Subcutaneous adipose tissue (tissue), 4 donors: Measurements from ENCODE around the gene DMKN. TPM values are rescaled to one million over a fixed set of nuclear protein-coding genes. Genes with fewer than 3 reads are reported as not detected.

Experiments
- CTCF ChIP-seq: fragments of 450-650 bp; IDR thresholded peaks from one replicate; pipeline ENCODE4 v1.5.1; 2016; ENCODE audit warnings: low read depth, mild to moderate bottlenecking, control low read depth, antibody characterized with exemption, moderate library complexity
- total RNA-seq, 4 donors: library from RNA; depleted of rRNA; stranded (reverse); fragments of >200 nt; gene quantifications; one replicate each; pipeline ENCODE4 v1.1.0, GENCODE V29; 2016

Gene DMKN
- total RNA-seq, 4 donors from 2014 or later, result 0.94 to 7.3 (median 1.9) TPM

DNA sequence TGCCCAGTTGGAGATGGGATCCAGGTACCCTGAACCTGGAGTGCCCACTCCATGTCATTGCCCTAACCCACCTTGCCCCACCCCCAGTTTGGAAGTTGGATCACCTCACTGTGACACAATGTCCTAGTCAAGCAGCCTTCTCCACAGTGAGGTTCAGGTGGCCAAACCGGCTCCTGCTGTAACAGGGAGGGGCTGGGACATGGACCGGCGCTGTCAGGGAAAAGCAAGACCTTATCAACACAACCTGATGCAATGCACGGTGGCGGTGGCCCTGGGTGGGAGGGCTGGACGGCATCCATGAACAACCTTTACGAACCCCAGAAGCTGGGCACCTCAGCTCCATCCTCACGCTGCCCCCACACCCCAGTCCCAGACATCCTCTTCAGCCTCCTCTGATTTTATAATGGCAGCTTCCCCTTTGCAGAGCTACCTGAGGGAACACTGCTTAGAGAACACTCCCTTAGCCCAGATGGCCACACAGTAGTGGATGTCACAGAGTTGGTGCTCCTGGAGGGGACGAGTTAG lies 21.6 kb downstream of the DMKN start:
- TF ChIP-seq CTCF, result no peak

GRCh38 chr19:35490364-35490763 lies 23.1 kb downstream of the DMKN start, which contains the start of gene KRTDAP:
Gene KRTDAP (minus strand): TSS chr19:35490464. CDS start chr19:35490442, 22 bp downstream.
- no peak for TF ChIP-seq CTCF

- no peak for TF ChIP-seq CTCF
These were observed 24.8 kb downstream of the DMKN start for GRCh38 chr19:35488677-35489076.

DNA sequence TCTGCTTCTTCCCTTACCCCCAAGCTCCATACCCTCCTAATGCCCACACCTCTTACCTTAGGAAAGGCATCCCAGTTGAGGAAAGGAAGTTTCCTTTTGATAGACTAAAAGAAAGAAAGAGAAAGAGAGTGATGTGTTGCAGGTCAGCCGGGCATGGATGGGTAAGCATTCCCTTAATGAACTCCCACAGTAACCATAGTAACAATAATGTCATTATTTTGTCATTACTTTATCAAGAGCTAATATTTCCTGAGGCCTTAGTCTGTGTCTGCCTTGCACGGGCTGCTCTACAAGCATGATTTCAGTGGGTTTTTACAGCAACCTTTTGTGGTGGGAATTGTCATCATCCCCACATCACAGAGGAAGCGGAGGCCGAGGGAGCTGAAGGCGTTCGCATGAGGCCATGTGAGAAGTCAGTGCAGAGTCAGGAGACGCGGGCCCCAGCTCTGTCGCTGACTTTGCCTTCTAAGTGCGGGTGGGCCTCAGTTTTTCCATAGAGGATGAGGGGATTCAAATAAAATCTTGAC lies 25.7 kb downstream of the DMKN start:
- no peak for TF ChIP-seq CTCF

DNA sequence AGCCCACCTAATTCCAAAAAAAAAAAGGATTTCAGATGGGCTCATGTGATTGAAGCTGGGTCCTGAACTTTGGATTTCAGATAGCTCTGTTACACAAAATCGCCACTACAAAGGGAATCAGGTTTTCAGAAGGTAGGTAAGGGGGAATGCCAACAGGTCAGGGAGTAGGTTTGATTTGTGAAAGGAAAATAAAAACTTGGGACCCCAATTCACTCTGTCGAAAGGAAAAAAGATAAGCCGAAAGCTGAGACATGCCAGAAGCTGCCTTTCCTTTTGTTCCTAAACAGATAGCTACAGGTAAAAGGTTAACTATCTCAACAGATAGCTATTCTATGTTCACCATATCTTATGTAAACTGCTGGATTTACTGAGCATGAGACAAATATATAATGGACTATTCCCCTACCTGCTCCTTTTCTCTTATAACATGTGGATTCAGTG lies 27.2 kb downstream of the DMKN start:
- TF ChIP-seq CTCF, result no peak

- no peak for TF ChIP-seq CTCF
These were observed 29.0 kb downstream of the DMKN start for GRCh38 chr19:35484252-35485036.

DNA sequence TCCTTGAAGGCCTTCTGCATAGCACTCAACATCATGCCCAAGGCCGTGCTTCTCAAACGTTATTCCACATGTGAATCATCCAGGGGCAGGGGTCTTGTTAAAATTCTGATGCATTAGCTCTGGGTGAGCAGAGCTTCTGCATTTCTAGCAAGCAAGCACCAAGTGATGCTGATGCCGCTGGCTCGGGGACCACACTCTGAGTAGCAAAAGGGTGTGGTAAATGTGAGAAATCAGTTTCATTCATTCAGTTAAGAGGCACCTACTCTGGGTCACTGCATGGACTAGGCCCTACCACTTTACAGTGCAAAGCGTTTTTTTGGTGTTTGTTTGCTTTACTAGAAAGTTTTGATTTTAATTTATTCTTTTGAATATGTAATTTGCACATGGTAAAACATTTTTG lies 30.4 kb downstream of the DMKN start:
- TF ChIP-seq CTCF, result no peak
